ENCODE results near the gene DHRS1.

DNA sequence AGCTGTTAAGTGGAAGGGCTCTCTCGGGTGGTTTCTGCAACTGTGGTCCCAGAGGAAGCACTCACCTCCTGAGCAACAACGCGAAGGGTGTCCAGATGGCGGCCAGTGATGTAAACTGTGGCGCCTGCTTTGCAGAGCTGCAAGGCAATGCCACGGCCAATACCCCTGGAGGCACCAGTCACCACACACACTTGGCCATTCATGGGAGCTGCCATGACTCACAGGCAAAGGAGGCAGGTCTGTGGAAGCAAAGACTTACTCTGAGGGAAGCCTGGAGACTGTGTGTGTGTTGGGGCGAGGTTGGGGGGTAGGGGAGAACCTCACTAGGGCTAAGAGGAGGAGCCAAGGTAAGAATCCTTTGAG, 707 bp downstream of the DHRS1 start:
- TF ChIP-seq, protein P1, sequence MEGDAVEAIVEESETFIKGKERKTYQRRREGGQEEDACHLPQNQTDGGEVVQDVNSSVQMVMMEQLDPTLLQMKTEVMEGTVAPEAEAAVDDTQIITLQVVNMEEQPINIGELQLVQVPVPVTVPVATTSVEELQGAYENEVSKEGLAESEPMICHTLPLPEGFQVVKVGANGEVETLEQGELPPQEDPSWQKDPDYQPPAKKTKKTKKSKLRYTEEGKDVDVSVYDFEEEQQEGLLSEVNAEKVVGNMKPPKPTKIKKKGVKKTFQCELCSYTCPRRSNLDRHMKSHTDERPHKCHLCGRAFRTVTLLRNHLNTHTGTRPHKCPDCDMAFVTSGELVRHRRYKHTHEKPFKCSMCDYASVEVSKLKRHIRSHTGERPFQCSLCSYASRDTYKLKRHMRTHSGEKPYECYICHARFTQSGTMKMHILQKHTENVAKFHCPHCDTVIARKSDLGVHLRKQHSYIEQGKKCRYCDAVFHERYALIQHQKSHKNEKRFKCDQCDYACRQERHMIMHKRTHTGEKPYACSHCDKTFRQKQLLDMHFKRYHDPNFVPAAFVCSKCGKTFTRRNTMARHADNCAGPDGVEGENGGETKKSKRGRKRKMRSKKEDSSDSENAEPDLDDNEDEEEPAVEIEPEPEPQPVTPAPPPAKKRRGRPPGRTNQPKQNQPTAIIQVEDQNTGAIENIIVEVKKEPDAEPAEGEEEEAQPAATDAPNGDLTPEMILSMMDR (IDR thresholded peaks at IDR 0.05) = no peak
- no peak for TF ChIP-seq POLR2A (IDR thresholded peaks at IDR 0.05)

All from testis (tissue), 2 donors.